Hepatocyte (in vitro differentiated cells): ENCODE data around the gene SART3.

Source experiments
- CTCF ChIP-seq: fragments of 200-600 bp; sonication (generic); IDR thresholded peaks from 2 replicates; pipeline ENCODE4 v1.5.1; 2016; ENCODE audit warnings: antibody characterized with exemption, mild to moderate bottlenecking; ENCODE audit not compliant: poor library complexity
- EZH2 ChIP-seq: fragments of 200-600 bp; sonication (generic); IDR thresholded peaks from 2 replicates; pipeline ENCODE4 v1.6.1; 2016; ENCODE audit warnings: antibody characterized with exemption, mild to moderate bottlenecking, borderline replicate concordance
- EZH2phosphoT487 ChIP-seq: fragments of 200-600 bp; sonication (generic); IDR thresholded peaks from one replicate; pipeline ENCODE4 v1.6.1; 2018; ENCODE audit warnings: antibody characterized with exemption, mild to moderate bottlenecking, low read depth, moderate library complexity; ENCODE audit not compliant: unreplicated experiment, severe bottlenecking

GRCh38 chr12:108530161-108530560, 30.8 kb downstream of the SART3 start:
- TF ChIP-seq CTCF (no peak), EZH2 (no peak), EZH2phosphoT487 (no peak)
